Stomach (tissue), 9 donors: ENCODE results near the gene FOLR2. TPM values are rescaled to one million over a fixed set of nuclear protein-coding genes. Genes with fewer than 3 reads are reported as not detected.

ENCODE experiments used
- DNase-seq, 2 donors: peaks; one replicate each; pipeline versions ENCODE4 v3.0.0 to v3.0.0-alpha.2; 2013 to 2019
- H3K27ac ChIP-seq, 5 donors: fragments of 200-600 bp in 4 of 5; sonication (generic) in 4 of 5; one replicate each; pipeline ENCODE4 v1.5.1; 2013 to 2019; ENCODE audit warnings: mild to moderate bottlenecking in 1 of 5, moderate library complexity in 1 of 5
- H3K27me3 ChIP-seq, 3 donors: fragments of 200-600 bp; sonication (generic); one replicate each; pipeline ENCODE4 v1.5.1; 2017 to 2019; ENCODE audit warnings: mixed run types in 1 of 3
- H3K36me3 ChIP-seq, 4 donors: fragments of 200-600 bp; sonication (generic); 1 replicate in 3 of 4; 2 replicates in 1 of 4; pipeline ENCODE4 v1.5.1; 2016 to 2019
- H3K4me1 ChIP-seq, 4 donors: fragments of 200-600 bp; sonication (generic); one replicate each; pipeline ENCODE4 v1.5.1; 2016 to 2019
- H3K4me3 ChIP-seq, 4 donors: fragments of 200-600 bp; sonication (generic) in 3 of 4; one replicate each; pipeline ENCODE4 v1.5.1; 2016 to 2019; ENCODE audit warnings: mild to moderate bottlenecking in 1 of 4
- H3K9me3 ChIP-seq, 4 donors: fragments of 200-600 bp; sonication (generic); one replicate each; pipeline ENCODE4 v1.5.1; 2016 to 2019
- CTCF ChIP-seq, 7 experiments: fragments of 450-650 bp in 4 of 7; fragments of 200-600 bp in 3 of 7; sonication (generic) in 3 of 7; IDR thresholded peaks; one replicate each; pipeline ENCODE4 v1.5.1; 2016 to 2019; ENCODE audit warnings: antibody characterized with exemption in 7 of 7, control low read depth in 2 of 7, mild to moderate bottlenecking in 1 of 7
- EP300 ChIP-seq: sonication (generic); formaldehyde crosslinking; IDR thresholded peaks from one replicate; pipeline ENCODE4 v1.6.1; 2017; ENCODE audit warnings: antibody characterized with exemption
- POLR2A ChIP-seq, 4 donors: fragments of 450-650 bp; IDR thresholded peaks; one replicate each; pipeline ENCODE4 v1.6.1; 2016; ENCODE audit warnings: antibody characterized with exemption in 4 of 4, control low read depth in 2 of 4, mild to moderate bottlenecking in 1 of 4, moderate library complexity in 1 of 4
- POLR2AphosphoS5 ChIP-seq, 3 donors: sonication (generic); formaldehyde crosslinking; IDR thresholded peaks; one replicate each; pipeline ENCODE4 v1.6.1; 2016; ENCODE audit warnings: antibody characterized with exemption in 3 of 3
- WGBS, 5 donors: extraction: QIAGEN DNeasy Blood & Tissue Kit in 3 of 5; methylation state at CpG; one replicate each; pipeline versions ENCODE4 v1.1.5 to v1.1.7; 2013 to 2018; 5-methylcytosine and 5-hydroxymethylcytosine counted together
- intact Hi-C: fragments of 100-400 bp; cut with DNase I; formaldehyde crosslinking; loops from one replicate; pipeline ENCODE4 v1.15.1; 2023; ENCODE audit warnings: low total_unique reads
- polyA plus RNA-seq, 3 donors: library from polyadenylated mRNA; stranded (reverse); fragments of 200-250 nt; gene quantifications; one replicate each; pipeline ENCODE4 v1.2.3, GENCODE V29; 2013
- total RNA-seq, 5 donors: library from RNA; depleted of rRNA; stranded (reverse); fragments of >200 nt; gene quantifications; one replicate each; pipeline versions ENCODE4 v1.1.0 to v1.2.3, GENCODE V29; 2014 to 2016
- donor health status: healthy with polysubstance abuse.
- donor health status: Bipolar disorder and iron deficiency.
- donor health status: healthy.

Gene FOLR2
- total and polyA plus RNA-seq, 8 donors = 1.8 to 28.6 (median 9.3) TPM

GRCh38 chr11:72239849-72240460 is 23.4 kb downstream of the FOLR2 start:
- no peak for TF ChIP-seq POLR2A (IDR thresholded peaks at IDR 0.05)
- peak in 1 of 7 experiments; percentile 26 for TF ChIP-seq CTCF (IDR thresholded peaks at IDR 0.05)
- peaks cover 17 to 60% (median 47%) of the 10 kb centered on the region in 3 donors for H3K27me3 ChIP-seq
- H3K9me3 ChIP-seq = peaks cover 0 to 8% (median 0%) of the 10 kb centered on the region in 4 donors
- peak overlapping the region; percentile 33 to 40 (median 38) for H3K4me3 ChIP-seq
- 2 to 6% (median 3%) methylated on average over 7 to 69 of the region's 69 CpGs for whole genome bisulfite sequencing, 5 donors
- peak; percentile 74 to 84 for DNase-seq
- H3K27ac ChIP-seq = peak overlapping the region in 3 of 5 donors; percentile 67 to 76 (median 72)
- intact Hi-C loops = no loop called here
- H3K36me3 ChIP-seq = peaks cover 23 to 36% (median 31%) of the 10 kb centered on the region in 4 donors
- H3K4me1 ChIP-seq = peaks cover 34 to 79% (median 66%) of the 10 kb centered on the region in 4 donors

DNA sequence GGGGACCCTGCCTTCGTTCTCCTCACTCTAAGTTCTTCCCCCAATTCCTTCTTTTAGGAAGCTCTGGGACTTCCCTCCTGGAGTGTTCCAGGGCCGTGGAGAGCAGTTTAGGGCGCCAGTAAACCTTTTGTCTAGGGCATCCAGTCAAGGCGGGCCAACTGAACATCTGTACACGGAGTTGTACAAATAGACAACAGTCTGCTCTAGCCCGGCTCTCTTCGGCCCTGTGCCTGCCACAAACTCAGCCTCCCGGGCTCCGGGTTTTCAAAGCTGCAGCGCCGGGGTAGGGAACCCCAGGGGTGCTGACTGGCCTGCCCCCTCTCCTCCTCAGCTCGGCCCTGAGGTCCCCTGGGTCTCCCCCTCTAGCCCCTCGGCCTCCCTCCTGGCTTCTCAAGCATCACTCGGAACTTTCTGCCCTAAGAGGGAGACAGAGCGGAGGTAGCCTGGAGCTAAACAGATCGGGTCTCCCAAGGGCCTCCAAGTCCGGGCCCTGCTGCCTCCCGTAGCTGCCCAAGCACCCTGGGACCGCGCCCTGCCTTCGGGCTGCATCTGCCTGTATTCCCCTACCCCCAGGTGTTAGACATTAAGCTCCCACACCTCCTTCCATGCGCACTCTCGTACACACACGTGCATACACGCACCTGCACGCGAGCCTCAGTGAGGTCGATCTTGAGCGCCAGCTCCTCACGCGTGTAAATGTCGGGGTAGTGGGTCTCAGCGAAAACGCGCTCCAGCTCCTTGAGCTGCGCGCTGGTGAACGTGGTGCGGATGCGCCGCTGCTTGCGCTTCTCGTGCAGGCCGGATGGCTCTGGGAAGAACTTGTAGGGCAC is 24.1 kb downstream of the FOLR2 start:
- WGBS, 5 donors = 8 to 21% (median 13%) methylated on average over 28 to 44 of the region's 44 CpGs
- Histone ChIP-seq H3K9me3 (peaks cover 0 to 8% (median 0%) of the 10 kb centered on the region in 4 donors), H3K4me1 (peaks cover 34 to 75% (median 64%) of the 10 kb centered on the region in 4 donors), H3K27ac (peak overlapping the region in 2 of 5 donors; percentile 72 to 76), H3K27me3 (peaks cover 21 to 67% (median 54%) of the 10 kb centered on the region in 3 donors), H3K36me3 (peaks cover 16 to 29% (median 24%) of the 10 kb centered on the region in 4 donors), H3K4me3 (peak overlapping the region; percentile 33 to 40 (median 38))
- no peak for DNase-seq
- intact Hi-C loops = no loop called here
- TF ChIP-seq POLR2A (IDR thresholded peaks at IDR 0.05) (no peak), CTCF (IDR thresholded peaks at IDR 0.05) (no peak), EP300 (no peak), POLR2AphosphoS5 (IDR thresholded peaks at IDR 0.05) (no peak)

- Histone ChIP-seq H3K9me3 (peaks cover 0 to 8% (median 0%) of the 10 kb centered on the region in 4 donors), H3K27ac (no peak overlapping the region), H3K4me1 (peaks cover 34 to 68% (median 61%) of the 10 kb centered on the region in 4 donors), H3K27me3 (peaks cover 21 to 74% (median 61%) of the 10 kb centered on the region in 3 donors), H3K36me3 (peaks cover 13 to 23% (median 17%) of the 10 kb centered on the region in 4 donors), H3K4me3 (no peak overlapping the region)
- TF ChIP-seq POLR2A (IDR thresholded peaks at IDR 0.05) (no peak), EP300 (no peak), POLR2AphosphoS5 (IDR thresholded peaks at IDR 0.05) (no peak), CTCF (IDR thresholded peaks at IDR 0.05) (no peak)
- no peak for DNase-seq
- 17 to 43% (median 26%) methylated on average over 16 to 20 of the region's 20 CpGs for WGBS, 5 donors
- intact Hi-C loops = no loop called here
Measured at GRCh38 chr11:72241291-72241781, 24.7 kb downstream of the FOLR2 start.

DNA sequence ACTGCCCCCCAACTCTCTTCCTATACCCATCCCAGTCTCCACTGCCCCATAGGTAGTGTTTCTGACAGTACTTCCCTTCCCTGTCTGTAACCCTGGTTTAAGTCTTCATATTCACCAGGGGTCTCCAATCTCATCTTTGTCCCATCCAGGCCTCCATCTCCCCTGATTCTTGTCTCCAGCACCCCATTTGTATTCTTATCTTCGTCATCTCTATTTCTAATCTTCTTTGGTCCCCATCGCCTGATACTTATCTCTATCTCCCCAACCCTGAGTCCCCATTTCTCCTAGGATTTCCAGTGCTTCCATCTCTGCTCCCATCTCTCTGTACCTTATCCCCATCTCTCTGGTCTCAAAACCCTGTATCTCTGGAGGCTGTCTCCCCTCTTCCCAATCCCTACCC is 25.5 kb downstream of the FOLR2 start:
- H3K27me3 ChIP-seq = peaks cover 21 to 82% (median 62%) of the 10 kb centered on the region in 3 donors
- H3K4me3 ChIP-seq = no peak overlapping the region
- DNase-seq = no peak
- H3K36me3 ChIP-seq = peaks cover 5 to 15% (median 9%) of the 10 kb centered on the region in 4 donors
- peaks cover 34 to 60% (median 54%) of the 10 kb centered on the region in 4 donors for H3K4me1 ChIP-seq
- intact Hi-C loops = no loop called here
- H3K27ac ChIP-seq = no peak overlapping the region
- H3K9me3 ChIP-seq = peaks cover 0 to 8% (median 0%) of the 10 kb centered on the region in 4 donors
- 93 to 98% (median 94%) methylated on average over 2 of the region's 2 CpGs for WGBS, 5 donors
- no peak for TF ChIP-seq CTCF (IDR thresholded peaks at IDR 0.05)
- no peak for TF ChIP-seq POLR2AphosphoS5 (IDR thresholded peaks at IDR 0.05)
- TF ChIP-seq POLR2A (IDR thresholded peaks at IDR 0.05) = no peak
- TF ChIP-seq EP300 = no peak
